GM19023 (cell line): ENCODE measurements around the gene TMC7.

Source experiments
- ATAC-seq: cut with Tn5 transposase; IDR thresholded peaks from one replicate; pipeline ENCODE4 v1.9.1; 2021; ENCODE audit warnings: mild to moderate bottlenecking, moderate library complexity; ENCODE audit not compliant: unreplicated experiment

The TMC7 gene

DNA sequence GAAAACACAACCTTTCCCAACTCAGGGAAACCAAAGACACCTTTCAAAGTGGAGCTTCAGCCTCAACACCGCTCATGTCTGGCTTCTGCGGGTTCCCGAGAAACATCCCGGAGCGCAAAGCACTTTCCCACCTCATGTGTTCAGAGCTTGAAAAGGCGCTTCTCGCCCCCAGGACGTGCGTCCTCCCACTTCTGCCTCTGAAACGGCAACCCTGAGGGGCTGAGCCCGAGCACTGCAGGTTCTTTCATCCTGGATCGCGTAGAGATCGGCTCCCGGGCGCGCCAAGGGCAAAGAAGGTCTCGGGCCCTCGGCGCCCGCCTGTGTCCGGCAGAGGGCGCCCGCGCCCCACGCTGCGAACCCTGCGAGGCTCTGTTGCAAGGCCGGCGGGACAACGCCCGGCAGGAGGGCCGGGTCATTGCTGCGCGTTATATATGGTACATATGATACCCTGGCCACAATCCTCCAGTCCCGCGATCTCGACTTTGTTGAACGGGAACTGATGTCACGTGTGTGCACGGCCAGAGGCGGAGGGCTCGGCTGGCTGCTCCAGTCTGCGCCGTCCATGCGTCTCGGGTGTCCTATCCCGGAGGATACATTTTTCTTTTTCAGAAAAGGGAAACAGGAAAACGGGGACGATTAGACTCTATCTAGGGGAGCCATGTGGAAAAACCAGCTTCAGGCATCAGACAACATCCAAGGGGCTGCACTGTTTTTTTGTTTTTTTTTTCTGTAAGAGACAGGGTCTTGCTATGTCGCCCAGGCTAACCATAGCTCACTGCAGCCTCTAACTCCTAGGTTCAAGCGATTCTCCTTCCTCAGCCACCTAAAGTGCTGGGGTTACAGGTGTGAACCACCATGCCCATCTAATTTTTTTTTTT lies 102.8 kb downstream of the TMC7 start:
- ATAC-seq: peak; percentile 70

DNA sequence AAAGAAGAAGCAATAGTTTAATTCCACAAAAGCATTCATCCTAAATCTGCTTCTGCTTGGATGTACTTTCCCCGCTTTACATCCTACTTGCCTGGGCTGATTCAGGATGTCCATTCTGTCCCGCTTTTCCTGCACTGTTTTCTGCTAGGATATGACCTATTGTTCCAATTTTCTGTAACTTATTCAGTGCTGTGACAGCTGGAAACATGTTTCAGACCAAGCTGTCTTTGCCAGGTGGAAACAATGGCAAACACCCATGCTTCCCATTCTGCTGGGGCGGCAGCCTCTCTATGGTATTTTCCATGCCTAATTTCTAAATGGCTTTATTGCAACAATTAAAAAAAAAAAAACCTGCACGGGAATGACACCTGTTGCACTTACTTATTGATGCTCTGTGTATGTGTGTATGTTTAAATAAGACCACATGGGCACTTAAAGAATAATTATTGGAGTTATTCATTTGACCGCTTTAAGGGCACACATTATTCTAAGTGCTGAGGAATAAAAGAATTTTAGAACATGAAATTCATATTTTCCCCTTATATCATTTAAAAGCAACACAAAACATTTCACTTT lies 104.7 kb downstream of the TMC7 start:
- ATAC-seq: no peak

DNA sequence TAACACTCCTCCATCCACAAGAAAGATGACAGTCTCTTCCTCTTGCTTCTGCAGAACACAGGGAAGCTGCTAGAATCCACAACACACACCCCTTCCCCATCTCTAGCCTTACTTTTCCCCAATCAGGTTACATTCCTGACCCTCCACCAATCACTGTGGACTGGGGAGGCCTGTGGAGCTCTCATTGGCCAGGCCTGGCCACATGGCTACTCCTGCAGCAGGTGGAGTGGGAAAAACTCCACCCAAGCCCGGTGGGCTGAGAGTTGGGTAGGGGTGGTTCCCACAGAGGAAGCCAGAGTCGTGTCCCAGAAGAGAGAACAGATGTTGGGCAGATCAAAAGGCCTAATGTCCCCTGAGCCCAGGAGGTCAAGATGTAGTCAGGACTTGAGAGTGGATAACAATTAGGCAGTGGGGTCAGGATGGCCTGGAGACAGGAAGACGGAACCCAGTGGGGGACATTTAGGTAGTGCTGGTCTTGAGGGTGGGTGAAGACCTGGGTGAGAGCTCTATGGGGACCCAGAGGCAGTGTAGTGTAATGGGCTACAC lies 105.7 kb downstream of the TMC7 start:
- ATAC-seq: no peak

DNA sequence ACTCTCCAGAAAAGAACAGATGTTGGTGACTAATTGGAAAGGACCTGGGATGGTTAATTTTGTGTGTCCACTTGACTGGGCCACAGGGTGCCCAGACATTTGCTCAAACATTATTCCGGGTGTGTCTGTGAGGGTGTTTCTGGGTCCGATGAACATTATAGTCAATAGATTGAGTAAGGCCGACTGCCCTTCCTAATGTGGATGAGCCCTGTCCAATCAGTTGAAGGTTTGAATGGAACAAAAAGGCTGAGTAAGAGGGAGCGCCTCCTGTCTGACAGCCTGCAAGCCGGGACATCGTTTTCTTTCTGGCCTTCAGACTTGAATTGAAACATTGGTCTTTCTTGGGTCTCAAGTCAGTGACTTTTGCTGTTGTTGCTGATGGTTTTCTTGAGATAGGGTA lies 107.2 kb downstream of the TMC7 start:
- ATAC-seq: no peak

DNA sequence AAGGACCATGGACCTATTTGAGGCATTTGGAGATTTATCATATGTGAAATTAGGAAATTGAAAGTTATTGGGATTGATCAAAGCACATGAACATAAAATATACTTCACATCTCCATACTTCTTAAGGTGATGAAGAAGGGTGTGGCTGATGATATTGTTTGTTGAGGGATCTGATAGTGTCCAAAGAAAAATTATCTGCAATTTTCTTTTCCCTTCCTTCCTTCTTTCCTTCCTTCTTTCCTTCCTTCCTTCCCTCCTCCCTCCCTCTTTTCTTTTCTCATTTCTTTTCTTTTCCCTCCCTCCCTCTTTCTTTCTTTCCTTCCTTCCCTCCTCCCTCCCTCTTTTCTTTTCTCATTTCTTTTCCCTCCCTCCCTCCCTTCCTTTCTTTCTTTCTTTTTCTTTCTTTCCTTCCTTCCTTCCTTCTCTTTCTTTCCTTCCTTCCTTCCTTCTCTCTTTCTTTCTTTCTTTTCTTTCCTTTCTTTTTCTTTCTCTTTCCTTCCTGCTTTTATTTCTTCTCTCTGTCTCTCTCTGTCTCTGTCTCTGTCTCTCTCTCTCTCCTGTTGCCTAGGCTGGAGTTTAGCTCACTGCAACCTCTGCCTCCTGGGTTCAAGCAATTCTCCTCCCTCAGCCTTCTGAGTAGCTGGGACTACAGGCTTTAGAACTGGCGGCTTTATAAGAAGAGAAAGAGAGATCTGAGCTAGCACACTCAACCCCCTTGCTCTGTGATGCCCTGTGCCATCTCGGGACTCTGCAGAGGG lies 109.1 kb downstream of the TMC7 start:
- no peak for ATAC-seq

DNA sequence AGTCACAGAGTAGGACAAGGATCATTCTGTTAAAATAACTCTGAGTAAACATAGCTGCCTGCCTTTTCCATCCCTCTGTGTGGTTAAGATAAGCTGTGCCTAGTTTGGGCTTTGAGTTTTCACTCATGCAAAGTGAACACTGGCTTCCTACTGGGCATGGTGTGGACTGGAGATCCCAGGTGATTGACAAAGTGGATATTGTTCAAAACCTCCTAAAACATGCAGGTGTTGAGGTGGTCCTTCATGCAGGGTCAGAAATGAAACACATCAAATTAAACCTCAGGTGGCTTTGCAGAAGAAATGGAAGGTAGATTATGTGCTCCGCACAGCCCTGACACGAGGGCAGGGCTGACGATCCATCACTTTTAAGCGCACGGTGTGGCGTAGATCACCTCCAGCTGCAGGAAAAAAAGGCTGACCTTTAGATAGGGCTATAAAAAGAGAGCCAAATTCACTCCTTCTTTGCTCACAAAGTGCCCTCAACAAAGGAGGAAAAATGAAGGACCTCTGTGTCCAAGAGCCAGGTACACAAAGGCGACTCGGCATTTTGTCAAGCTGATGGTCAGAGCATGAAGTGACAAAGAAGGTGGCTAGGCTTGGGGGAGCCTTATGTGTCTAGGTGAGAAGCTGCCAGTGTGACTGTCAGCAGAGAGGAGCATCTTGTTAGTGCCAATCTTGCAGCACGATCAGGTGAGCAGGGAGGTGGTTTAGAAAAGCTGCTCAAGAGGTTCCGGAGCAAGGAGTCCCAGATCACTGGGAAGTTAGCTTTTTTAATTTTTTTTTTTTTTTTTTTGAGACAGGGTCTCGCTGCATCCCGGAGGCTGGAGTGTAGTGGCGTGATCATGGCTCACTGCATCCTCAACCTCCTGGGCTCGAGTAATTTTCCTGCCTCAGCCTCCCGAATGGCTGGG lies 110.2 kb downstream of the TMC7 start:
- no peak for ATAC-seq

DNA sequence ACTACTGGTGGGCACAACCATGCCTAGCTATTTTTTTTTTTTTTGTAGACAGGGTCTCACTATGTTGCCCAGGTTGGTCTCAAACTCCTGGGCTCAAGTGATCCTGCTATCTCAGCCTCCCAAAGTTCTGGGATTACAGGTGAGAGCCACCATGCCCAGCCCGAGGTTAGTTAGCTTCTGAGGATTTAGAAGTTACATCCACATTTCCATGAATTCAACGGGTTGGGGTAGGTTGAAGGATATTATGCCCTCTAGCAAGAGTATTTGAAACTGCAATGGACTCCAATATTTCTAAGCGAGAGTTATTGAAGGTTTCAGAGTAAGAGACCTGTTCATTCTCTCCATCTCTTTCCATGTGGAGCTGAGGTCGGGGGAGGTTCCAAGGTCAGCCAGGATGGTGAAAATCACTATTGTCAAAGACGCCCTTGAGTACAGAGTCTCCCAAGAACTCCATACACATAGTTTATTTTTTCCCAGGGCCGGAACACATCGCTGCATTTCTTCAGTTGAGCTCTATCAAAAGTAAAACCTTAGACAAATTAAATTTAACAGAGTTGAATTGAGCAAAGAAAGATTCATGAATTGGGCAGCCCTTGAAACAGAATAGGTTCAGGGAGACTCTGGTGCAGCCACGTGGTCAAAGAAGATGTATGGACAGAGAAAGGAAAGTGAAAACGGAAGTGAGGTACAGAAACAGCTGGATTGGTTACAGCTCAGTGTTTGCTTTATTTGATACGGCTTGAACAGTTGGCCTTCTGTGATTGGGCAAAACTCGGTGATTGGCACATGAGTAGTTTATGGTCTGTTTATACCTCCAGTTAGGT lies 111.0 kb downstream of the TMC7 start:
- ATAC-seq: no peak

DNA sequence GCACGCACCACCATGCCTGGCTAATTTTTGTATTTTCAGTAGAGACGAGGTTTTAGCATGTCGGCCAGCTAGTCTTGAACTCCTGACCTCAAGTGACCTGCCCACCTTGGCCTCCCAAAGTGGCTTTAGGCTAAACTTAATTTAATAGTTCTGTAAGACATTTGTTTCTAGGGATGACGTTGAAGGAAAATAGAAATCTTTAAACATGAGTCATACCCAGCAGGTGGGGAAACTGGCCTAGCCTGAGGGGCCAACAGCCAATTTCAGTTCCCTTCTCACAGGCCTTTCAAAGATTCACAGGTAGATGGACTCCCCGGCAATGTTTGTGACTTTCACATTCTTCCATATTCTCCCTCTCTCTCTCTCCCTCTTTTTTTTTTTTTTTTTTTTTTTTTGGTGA lies 111.9 kb downstream of the TMC7 start:
- no peak for ATAC-seq

DNA sequence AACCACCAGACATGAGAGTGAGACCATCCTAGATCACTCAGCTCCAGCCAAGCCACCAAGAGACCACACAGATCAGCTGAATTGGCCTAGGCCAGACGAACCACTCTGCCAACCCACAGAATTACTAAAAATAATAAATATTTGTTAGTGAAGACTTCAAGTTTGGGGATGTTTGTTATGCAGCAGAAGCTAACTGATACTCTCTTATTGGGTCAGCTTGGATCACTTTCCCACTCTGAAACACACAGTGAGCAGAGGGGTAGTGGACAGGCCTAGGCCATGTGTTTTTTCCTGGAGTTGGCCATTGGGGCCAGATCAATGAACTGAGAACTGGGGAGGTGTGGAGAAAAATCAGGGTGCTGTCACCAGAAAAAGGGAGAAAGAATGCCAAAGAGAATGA lies 114.4 kb downstream of the TMC7 start:
- ATAC-seq: no peak

DNA sequence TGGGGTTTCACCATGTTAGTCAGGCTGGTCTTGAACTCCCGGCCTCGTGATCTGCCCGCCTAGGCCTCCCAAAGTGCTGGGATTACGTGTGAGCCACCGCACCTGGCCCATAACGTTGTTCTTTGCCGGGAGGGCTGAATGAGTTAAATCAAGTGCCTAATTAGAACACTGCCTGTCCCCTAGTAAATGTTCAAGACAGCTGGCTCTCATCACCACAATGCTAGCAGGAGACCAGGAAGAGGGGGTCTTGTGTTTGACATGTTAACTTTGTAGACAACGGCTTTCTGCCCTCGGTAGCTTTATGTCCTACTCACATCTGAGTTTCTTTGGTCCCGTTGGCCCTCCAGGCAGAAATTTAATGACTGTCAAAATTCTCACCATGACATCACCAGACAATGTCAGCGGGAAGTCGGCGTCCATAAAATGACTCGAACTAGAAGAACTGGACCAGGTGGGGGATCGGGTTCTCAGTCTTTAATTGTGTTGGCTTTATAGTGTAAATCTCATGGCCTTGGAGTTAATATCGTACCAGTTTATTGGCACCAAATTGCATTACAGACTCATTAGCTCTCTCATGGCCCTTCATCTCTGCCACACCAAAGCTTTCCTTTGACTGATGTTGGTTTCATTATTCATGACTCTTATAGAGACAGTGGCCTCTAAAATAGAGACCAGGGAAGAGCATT lies 118.6 kb downstream of the TMC7 start:
- no peak for ATAC-seq

DNA sequence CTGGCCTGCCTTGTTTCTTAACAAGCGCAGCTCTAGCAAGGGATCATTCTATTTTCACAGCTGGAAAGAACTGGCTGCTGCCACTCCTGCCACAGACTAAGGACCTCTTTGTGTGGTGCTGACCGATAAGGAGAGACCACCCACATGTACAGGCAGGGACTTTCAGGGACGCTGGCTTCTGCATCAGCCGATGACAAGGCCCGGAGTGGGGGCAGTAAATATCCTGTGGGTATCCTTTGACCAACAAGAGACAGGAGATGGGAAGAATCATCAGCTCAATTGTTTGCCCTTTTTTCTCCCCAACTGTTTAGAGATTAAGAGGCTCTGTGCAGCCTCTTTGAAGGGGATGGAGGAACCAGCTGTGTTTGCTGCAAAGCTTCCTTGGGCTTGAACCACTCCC lies 120.9 kb downstream of the TMC7 start:
- no peak for ATAC-seq

DNA sequence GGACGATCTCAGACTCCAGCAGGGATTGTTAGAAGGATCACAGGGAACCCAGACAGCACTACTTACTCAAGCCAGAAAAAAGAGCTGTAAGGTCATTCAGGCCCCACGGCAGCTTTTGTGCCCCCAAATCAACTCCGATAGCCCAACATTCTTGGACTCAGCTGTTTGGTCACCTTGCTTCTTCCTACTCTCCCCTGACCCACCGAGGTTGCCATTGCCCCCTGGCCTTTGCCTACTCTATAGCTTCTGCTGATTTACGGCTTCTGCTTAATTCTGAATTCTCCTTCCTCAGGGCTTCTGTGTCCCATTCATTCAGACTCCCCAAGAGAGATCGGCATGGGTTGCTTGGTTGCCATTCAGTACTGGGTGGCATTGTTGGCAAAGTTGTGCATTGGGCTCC lies 121.4 kb downstream of the TMC7 start:
- ATAC-seq: no peak

DNA sequence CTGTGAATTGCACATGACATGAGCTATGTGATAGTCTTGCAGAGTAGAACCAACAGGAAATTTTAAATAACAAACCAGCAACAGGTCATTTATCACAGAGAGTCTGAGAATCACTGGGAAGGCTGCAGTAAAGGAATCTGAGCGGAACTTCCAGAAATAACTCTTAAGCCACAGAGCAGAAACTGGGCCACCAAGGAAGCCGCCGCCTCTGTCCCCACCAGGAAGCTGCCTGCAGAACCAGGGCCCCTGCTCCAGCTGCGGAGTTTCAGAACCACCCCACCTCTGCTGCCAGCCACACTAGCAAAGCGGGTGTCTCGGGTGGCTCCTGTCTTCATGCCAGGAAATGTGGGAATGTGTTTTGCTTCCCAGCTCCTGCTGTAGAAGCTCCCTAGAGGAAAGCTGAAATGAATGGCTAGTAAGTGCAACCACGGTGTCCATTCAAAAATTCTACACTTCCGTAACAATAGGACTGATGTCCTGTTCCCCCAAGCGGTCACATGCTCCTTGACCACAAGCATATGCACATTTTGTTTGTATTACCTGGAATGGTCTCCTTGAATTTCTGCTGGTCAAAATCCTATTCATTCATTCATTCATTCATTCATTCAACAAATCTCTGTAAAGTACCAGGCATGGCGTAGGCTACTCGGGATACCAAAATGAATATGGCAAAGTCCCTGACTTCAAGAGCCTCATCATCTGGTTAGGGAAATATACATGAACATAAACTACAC lies 122.3 kb downstream of the TMC7 start:
- no peak for ATAC-seq

DNA sequence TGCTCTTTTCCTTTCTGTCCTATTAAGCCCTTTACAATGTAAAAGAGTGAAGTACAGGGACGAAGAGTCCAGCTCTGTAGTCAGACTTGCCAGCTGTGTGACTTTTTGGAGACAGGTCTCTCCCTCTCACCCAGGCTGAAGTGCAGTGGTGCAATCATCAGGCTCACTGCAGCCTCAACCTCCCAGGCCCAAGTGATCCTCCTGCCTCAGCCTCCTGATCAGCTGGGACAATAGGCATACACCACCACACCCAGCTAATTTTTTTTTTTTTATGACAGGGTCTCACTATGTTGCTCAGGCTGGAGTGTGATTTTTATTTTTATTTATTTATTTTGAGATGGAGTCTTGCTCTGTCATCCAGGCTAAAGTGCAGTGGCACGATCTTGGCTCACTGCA lies 122.9 kb downstream of the TMC7 start:
- ATAC-seq: no peak

DNA sequence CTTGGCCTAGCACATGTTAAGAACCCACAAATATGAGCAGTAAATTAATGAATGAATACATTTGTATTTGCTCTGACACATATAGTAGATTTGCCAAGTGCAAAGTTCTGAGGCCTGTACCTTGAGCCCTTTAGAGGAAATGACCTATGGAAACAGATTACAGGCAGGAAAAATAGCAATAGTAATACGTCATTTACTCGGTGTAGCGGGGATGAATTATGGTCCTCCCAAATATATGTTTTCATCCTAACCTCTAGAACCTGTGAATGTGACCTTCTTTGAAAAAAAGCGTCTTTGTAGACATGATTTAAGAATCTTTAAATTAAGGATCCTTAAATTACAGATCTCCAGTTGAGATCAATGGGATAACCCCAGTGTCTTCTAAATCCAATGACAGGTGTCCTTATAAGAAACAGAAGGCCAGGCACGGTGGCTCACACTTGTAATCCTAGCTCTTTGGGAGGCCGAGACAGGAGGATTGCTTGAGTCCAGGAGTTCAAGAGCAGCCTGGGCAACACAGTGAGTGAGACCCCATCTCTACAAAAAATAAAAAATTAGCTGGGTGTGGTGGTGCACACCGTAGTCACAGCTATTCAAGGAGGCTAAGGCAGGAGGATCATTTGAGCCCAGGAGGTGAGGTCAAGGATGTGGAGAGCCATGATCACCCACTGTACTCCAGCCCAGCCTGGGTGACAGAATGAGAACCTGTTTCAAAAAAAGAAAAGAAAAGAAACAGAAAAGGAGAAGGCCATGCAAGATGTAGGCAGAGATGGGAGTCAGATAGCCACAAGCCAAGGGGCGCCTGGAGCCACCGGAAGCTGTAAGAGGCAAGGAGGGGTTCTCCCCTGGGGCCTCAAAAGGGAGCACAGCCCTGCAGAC lies 124.9 kb downstream of the TMC7 start:
- ATAC-seq: no peak

DNA sequence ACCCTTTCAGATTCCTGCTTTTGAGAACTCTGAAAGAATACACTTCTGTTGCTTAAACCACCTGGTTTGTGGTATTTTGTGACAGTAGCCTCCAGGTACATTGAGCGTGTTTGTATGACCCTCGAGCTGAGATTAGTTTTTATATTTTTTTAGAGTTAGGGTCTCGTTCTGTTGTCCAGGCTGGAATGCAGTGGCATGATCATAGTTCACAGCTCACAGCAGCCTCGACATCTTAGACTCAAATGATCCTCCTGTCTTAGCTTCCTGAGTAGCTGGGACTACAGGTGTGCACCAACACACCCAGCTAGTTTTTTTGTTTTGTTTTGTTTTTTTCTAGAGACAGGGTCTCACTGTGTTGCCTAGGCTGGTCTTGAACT lies 125.5 kb downstream of the TMC7 start:
- ATAC-seq: no peak

DNA sequence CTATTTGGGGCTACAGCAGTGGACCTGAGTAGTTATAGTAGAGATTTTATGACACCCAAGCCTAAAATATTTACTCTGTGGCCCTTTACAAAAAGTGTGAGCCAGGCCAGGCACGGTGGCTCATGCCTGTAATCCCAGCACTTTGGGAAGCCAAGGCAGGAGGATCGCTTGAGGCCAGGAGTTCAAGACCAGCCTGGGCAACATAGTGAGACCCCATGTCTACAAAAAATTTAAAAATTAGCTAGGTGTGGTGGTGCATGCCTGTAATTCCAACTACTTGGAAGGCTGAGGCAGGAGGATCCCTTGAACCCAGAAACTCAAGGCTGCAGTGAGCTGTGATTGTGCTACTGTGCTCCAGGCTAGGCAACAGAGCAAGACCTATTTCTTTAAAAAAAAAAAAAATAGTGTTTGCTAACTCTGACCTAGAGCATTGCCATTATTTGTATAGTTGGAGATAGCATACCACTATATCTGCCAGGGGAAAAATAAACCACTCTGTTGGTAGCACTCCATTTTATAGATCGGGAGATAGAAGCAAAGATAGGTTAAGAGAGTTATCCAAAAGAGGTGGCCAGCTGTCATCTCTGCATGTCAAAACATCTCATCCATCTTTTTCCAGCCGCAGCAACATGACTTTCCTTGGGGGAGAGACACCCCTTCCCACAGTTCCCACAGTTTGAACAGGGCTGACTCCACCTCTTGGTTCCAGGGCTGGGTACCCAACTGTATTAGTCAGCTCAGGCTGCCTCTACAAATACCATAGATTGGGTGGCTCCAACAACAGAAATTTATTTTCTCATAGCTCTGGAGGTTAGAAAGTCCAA lies 127.0 kb downstream of the TMC7 start:
- ATAC-seq: no peak
